HL-60/S4 treated with phorbol 12-myristate 13-acetate at 8.2 ng/mL for 4 days and 3 days (cell line): ENCODE results near the gene PDE5A.
"Not testable (repeated sequence)": the region's sequence is repeated elsewhere in the genome, so short reads cannot be mapped to it uniquely, and the experiment has no call there.

Experiments used
- in situ Hi-C: fragments of 300-500 bp; cut with MboI; formaldehyde crosslinking; loops from 2 replicates; pipeline ENCODE4 v1.15.0; 2022; ENCODE audit warnings: low sequenced_read_pairs

PDE5A gene

GRCh38 chr4:119478446-119479179, 150.0 kb downstream of the PDE5A start:
- in situ Hi-C loops, result no loop called here

GRCh38 chr4:119477412-119478053, 151.1 kb downstream of the PDE5A start:
- in situ Hi-C loops, result no loop called here

DNA sequence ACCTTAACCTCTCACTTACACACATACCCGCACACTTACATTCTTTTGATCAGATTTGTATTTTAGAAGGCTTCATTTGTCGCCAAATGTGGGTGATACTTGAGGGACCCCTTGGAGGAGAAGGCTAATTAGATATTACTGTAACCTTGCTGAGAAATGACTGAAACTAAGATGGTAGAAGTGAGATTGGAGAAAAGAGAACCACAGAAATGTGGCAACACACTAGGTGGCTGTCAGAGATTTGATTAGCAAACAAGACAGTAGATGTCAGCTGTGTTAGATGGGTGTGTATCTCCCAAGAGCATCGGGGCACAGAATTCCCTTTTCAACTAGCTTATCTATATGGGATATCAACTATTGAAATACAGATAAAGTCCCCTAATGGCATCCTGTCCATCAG, 157.3 kb downstream of the PDE5A start:
- in situ Hi-C loops, result no loop called here

- in situ Hi-C loops, result not testable (repeated sequence)
Measured at GRCh38 chr4:119470737-119471063, 157.9 kb downstream of the PDE5A start.

- in situ Hi-C loops, result not testable (repeated sequence)
Measured at GRCh38 chr4:119470021-119470736, 158.4 kb downstream of the PDE5A start.

DNA sequence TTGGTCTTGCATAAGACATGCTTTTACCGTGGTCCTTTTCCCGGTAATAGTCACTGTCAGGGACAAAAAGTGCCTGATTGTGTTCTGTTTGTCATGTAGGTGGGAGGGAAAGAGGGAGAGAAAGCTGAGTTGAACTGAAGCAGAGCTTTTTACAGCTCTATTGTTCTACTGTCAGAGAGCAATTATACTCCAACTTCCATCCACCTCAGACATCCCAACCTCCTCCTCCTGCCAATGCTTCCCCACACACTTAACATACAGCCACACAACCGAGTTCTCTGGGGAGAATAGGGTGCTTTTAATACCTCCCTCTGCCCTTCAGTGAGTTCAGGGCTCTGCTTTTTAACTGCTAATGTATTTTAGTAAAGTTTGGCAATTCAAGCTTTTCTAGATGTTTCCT, 159.6 kb downstream of the PDE5A start:
- in situ Hi-C loops, result not testable (repeated sequence)

DNA sequence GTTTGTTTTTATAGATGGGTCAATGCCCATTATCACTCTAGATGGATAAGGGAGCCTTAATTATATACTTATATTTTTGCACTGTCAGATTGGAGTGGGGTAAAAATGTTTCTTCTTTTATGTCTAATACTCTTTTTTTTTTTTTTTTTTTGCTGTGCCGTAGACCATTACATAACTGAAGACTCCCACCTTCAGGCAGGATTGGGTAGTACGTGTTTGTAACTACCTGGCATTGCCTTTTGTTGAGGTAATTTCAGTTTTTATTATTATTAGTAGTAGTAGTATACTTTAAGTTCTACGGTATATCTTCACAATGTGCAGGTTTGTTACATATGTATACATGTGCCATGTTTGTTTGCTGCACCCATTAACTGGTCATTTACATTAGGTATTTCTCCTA, 165.9 kb downstream of the PDE5A start:
- in situ Hi-C loops, result not testable (repeated sequence)

DNA sequence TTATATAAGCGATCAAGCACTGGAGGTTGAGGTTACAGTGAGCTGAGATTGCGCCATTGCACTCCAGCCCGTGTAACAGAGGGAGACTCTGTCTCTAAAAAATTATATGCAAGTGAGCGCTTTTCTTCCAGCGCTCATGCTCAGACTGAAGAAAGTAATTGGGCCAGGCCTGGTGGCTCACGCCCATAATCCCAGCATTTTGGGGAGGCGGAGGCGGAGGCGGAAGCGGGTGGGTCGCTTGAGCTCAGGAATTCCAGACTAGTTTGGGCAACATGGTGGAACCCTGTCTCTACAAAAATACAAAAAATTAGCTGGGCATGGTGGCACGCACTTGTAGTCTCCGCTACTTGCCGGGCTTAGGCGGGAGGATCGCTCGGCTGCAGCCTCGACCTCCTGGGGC, 172.9 kb downstream of the PDE5A start:
- in situ Hi-C loops, result not testable (repeated sequence)

GRCh38 chr4:119454491-119455270, 173.9 kb downstream of the PDE5A start:
- in situ Hi-C loops, result not testable (repeated sequence)

- in situ Hi-C loops, result not testable (repeated sequence)
Measured at GRCh38 chr4:119454151-119454490, 174.5 kb downstream of the PDE5A start.

- in situ Hi-C loops, result not testable (repeated sequence)
Measured at GRCh38 chr4:119453286-119453685, 175.3 kb downstream of the PDE5A start.

- in situ Hi-C loops, result not testable (repeated sequence)
Measured at GRCh38 chr4:119449851-119450250, 178.8 kb downstream of the PDE5A start.
